Dedifferentiated amniotic fluid mesenchymal stem cell (primary cell): ENCODE measurements around the gene ENAH.
"Not testable (repeated sequence)": the region's sequence is repeated elsewhere in the genome, so short reads cannot be mapped to it uniquely, and the experiment has no call there.

Source experiments
- DNase-seq: peaks from one replicate; pipeline ENCODE4 v3.0.0-alpha.2; 2016; ENCODE audit errors: extremely low spot score

ENAH gene

GRCh38 chr1:225526878-225527277 lies 126.0 kb downstream of the ENAH start:
- no peak for DNase-seq

- no peak for DNase-seq
Measured at GRCh38 chr1:225525377-225525776, 127.5 kb downstream of the ENAH start.

GRCh38 chr1:225524570-225524969 lies 128.4 kb downstream of the ENAH start:
- DNase-seq: no peak

- DNase-seq: no peak
Measured at GRCh38 chr1:225523263-225523950, 129.5 kb downstream of the ENAH start.

- no peak for DNase-seq
Measured at GRCh38 chr1:225522588-225523262, 130.2 kb downstream of the ENAH start.

GRCh38 chr1:225520587-225521227 lies 132.2 kb downstream of the ENAH start:
- DNase-seq: no peak

- no peak for DNase-seq
Measured at GRCh38 chr1:225519166-225519863, 133.6 kb downstream of the ENAH start.

- no peak for DNase-seq
Measured at GRCh38 chr1:225517697-225518096, 135.2 kb downstream of the ENAH start.

- DNase-seq: no peak
Measured at GRCh38 chr1:225517221-225517620, 135.7 kb downstream of the ENAH start.

GRCh38 chr1:225514671-225515081 lies 138.2 kb downstream of the ENAH start:
- DNase-seq: no peak

GRCh38 chr1:225513576-225513975 lies 139.3 kb downstream of the ENAH start:
- DNase-seq: not testable (repeated sequence)

GRCh38 chr1:225511828-225512381 lies 141.0 kb downstream of the ENAH start:
- DNase-seq: no peak

GRCh38 chr1:225510740-225511139 lies 142.2 kb downstream of the ENAH start:
- DNase-seq: not testable (repeated sequence)

GRCh38 chr1:225509770-225510169 lies 143.2 kb downstream of the ENAH start:
- no peak for DNase-seq

GRCh38 chr1:225509376-225509707 lies 143.6 kb downstream of the ENAH start:
- DNase-seq: no peak

- peak; percentile 97 for DNase-seq
Measured at GRCh38 chr1:225508538-225509375, 144.2 kb downstream of the ENAH start.

GRCh38 chr1:225506727-225507126 lies 146.2 kb downstream of the ENAH start:
- DNase-seq: no peak

- no peak for DNase-seq
Measured at GRCh38 chr1:225504776-225505175, 148.1 kb downstream of the ENAH start.

GRCh38 chr1:225500624-225501192 lies 152.2 kb downstream of the ENAH start:
- no peak for DNase-seq

- DNase-seq: peak; percentile 43
Measured at GRCh38 chr1:225498549-225499136, 154.3 kb downstream of the ENAH start.
